ENCODE measurements around the gene MYO9B. TPM values are rescaled to one million over a fixed set of nuclear protein-coding genes. Genes with fewer than 3 reads are reported as not detected.

The MYO9B gene
- total RNA-seq, 1 experiment from 2014 or later = 74.6 TPM

GRCh38 chr19:17240826-17241399 lies 165.3 kb downstream of the MYO9B start:
- intact Hi-C loops (cut with micrococcal nuclease) = no loop called here
- no peak overlapping the region for H3K4me2 ChIP-seq (ENCODE audit: low read length)

More at GRCh38 chr19:17240826-17241399, 165.3 kb downstream of the MYO9B start:
- no peaks in the 10 kb centered on the region for H4K20me1 ChIP-seq (ENCODE audit: insufficient read depth)
- H3K4me1 ChIP-seq (ENCODE audit: control insufficient read depth in 1 of 2, insufficient read depth in 2 of 2, low read length in 2 of 2) = peaks cover 24 to 47% of the 10 kb centered on the region in 2 experiments
- BruUV-seq (replicated peaks) = no TSS peak
- ATAC-seq = no peak
- no peak overlapping the region for H2AFZ ChIP-seq (ENCODE audit: low read depth, low read length, poor library complexity, severe bottlenecking)
- H3K9me2 ChIP-seq (ENCODE audit: insufficient read depth) = no peaks in the 10 kb centered on the region
- DNase-seq (ENCODE audit: low read depth, low spot score) = no peak
- RAD21 ChIA-PET (ENCODE audit: low non-redundant PET in 1 of 2, low total read pairs in 2 of 2, uncharacterized antibody in 2 of 2, unreplicated experiment in 2 of 2) = no interaction called here
- CTCF ChIA-PET = no interaction called here
- H3K9me3 ChIP-seq (ENCODE audit: control insufficient read depth in 1 of 2, insufficient read depth in 1 of 2, low read depth in 1 of 2, low read length in 2 of 2) = no peaks in the 10 kb centered on the region
- H3K79me2 ChIP-seq (ENCODE audit: insufficient read depth, low read length) = peaks cover 51% of the 10 kb centered on the region
- POLR2A ChIA-PET = no interaction called here
- no peak overlapping the region for H3K9ac ChIP-seq (ENCODE audit: low read length)
- H3K27me3 ChIP-seq (ENCODE audit: insufficient read depth, low read length) = no peaks in the 10 kb centered on the region
- H3K36me3 ChIP-seq (ENCODE audit: control insufficient read depth in 1 of 2, insufficient read depth in 2 of 2, low read length in 2 of 2) = peaks cover 0 to 4% of the 10 kb centered on the region in 2 experiments; a peak in 1 of 4 replicates
- no peak for TF ChIP-seq JUND (IDR thresholded peaks at IDR 0.05)
- no peak for TF ChIP-seq ZNF274 (IDR thresholded peaks at IDR 0.05; ENCODE audit: low read depth, low read length)
- TF ChIP-seq, protein P1, sequence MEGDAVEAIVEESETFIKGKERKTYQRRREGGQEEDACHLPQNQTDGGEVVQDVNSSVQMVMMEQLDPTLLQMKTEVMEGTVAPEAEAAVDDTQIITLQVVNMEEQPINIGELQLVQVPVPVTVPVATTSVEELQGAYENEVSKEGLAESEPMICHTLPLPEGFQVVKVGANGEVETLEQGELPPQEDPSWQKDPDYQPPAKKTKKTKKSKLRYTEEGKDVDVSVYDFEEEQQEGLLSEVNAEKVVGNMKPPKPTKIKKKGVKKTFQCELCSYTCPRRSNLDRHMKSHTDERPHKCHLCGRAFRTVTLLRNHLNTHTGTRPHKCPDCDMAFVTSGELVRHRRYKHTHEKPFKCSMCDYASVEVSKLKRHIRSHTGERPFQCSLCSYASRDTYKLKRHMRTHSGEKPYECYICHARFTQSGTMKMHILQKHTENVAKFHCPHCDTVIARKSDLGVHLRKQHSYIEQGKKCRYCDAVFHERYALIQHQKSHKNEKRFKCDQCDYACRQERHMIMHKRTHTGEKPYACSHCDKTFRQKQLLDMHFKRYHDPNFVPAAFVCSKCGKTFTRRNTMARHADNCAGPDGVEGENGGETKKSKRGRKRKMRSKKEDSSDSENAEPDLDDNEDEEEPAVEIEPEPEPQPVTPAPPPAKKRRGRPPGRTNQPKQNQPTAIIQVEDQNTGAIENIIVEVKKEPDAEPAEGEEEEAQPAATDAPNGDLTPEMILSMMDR (IDR thresholded peaks at IDR 0.05 in 2 of 3, conservative IDR thresholded peaks at IDR 0.05 in 1 of 3; ENCODE audit: borderline replicate concordance in 1 of 3, insufficient read depth in 1 of 3, low read depth in 2 of 3, low read length in 2 of 3) = no peak
- no peak for TF ChIP-seq EZH2phosphoT487 (IDR thresholded peaks at IDR 0.05; ENCODE audit: borderline replicate concordance)
- no peak for TF ChIP-seq SRF (IDR thresholded peaks at IDR 0.05; ENCODE audit: low read depth)
- TF ChIP-seq SIN3A (IDR thresholded peaks at IDR 0.05; ENCODE audit: low read depth) = no peak
- TF ChIP-seq, protein P2, sequence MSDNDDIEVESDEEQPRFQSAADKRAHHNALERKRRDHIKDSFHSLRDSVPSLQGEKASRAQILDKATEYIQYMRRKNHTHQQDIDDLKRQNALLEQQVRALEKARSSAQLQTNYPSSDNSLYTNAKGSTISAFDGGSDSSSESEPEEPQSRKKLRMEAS (IDR thresholded peaks at IDR 0.05) = no peak
- no peak for TF ChIP-seq POLR2A (IDR thresholded peaks at IDR 0.05; ENCODE audit: borderline replicate concordance, extremely low read depth, insufficient read depth, insufficient read length)
- H3K4me3 ChIP-seq (replicated peaks in 1 of 2; ENCODE audit: low read depth in 1 of 2, low read length in 2 of 2) = no peak overlapping the region
- no peak overlapping the region; the same call in 1 of the 2 replicates for H3K27ac ChIP-seq (ENCODE audit: low read depth, low read length)

All from HCT116 (cell line).